ENCODE measurements around the gene HDAC6.
A peak's percentile ranks its signal among the peaks of the same experiment; 100 is the strongest.

The HDAC6 gene

GRCh38 chrX:48801280-48802088 is at the start of gene HDAC6:
Gene HDAC6 (plus strand): TSS chrX:48802067. CDS start chrX:48802693, 626 bp downstream.
- DNase-seq: peak; percentile 99

GRCh38 chrX:48752498-48752897 is 49.4 kb upstream of the HDAC6 start:
- no peak for DNase-seq

GRCh38 chrX:48753708-48754228 is 48.1 kb upstream of the HDAC6 start:
- no peak for DNase-seq

GRCh38 chrX:48754238-48754637 is 47.6 kb upstream of the HDAC6 start:
- DNase-seq: no peak

- peak; percentile 85 for DNase-seq
Measured at GRCh38 chrX:48761674-48762471, 40.0 kb upstream of the HDAC6 start, which contains the start of gene GLOD5. Gene GLOD5 (plus strand): TSS chrX:48761747. CDS start chrX:48761791, 44 bp downstream.

GRCh38 chrX:48769230-48769629 is 32.6 kb upstream of the HDAC6 start:
- DNase-seq: no peak

GRCh38 chrX:48770296-48770695 is 31.6 kb upstream of the HDAC6 start:
- no peak for DNase-seq

- DNase-seq: no peak
Measured at GRCh38 chrX:48772602-48773001, 29.3 kb upstream of the HDAC6 start.

GRCh38 chrX:48776818-48777439 is 24.9 kb upstream of the HDAC6 start:
- no peak for DNase-seq

- DNase-seq: no peak
Measured at GRCh38 chrX:48779399-48779798, 22.5 kb upstream of the HDAC6 start.

- no peak for DNase-seq
Measured at GRCh38 chrX:48781705-48782104, 20.2 kb upstream of the HDAC6 start.

- DNase-seq: no peak
Measured at GRCh38 chrX:48782216-48782615, 19.7 kb upstream of the HDAC6 start.

GRCh38 chrX:48782795-48783194 is 19.1 kb upstream of the HDAC6 start:
- no peak for DNase-seq

- DNase-seq: no peak
Measured at GRCh38 chrX:48784726-48785125, 17.1 kb upstream of the HDAC6 start.

GRCh38 chrX:48785186-48785539 is 16.7 kb upstream of the HDAC6 start:
- no peak for DNase-seq

- no peak for DNase-seq
Measured at GRCh38 chrX:48785540-48786214, 16.2 kb upstream of the HDAC6 start.

GRCh38 chrX:48786341-48786800 is 15.5 kb upstream of the HDAC6 start, which contains the start of gene GATA1:
Gene GATA1 (plus strand): TSS chrX:48786590. CDS start chrX:48791110, 4,520 bp downstream.
- no peak for DNase-seq

- no peak for DNase-seq
Measured at GRCh38 chrX:48786825-48787504, 14.9 kb upstream of the HDAC6 start.

GRCh38 chrX:48787505-48788443 is 14.1 kb upstream of the HDAC6 start:
- DNase-seq: no peak

- DNase-seq: no peak
Measured at GRCh38 chrX:48789366-48790220, 12.3 kb upstream of the HDAC6 start.
